HepG2 (cell line): ENCODE data around the gene IL1RL2. TPM values are rescaled to one million over a fixed set of nuclear protein-coding genes. Genes with fewer than 3 reads are reported as not detected.

Experiments used
- HMGXB3 ChIP-seq: sonication (generic); formaldehyde crosslinking; IDR thresholded peaks from 2 replicates; pipeline ENCODE4 v1.4.0; 2020; ENCODE audit warnings: missing genetic modification reagents, borderline replicate concordance
- HNF1B ChIP-seq: sonication (generic); formaldehyde crosslinking; IDR thresholded peaks from 2 replicates; pipeline ENCODE4 v1.5.1; 2020; ENCODE audit warnings: mild to moderate bottlenecking, moderate library complexity, missing genetic modification reagents
- HNRNPLL ChIP-seq: fragments of 200-400 bp; formaldehyde crosslinking; IDR thresholded peaks from 2 replicates; pipeline ENCODE4 v1.6.1; 2017; ENCODE audit warnings: mild to moderate bottlenecking, low read depth, low read length; ENCODE audit not compliant: poor library complexity, severe bottlenecking
- KMT2A ChIP-seq: sonication (generic); formaldehyde crosslinking; IDR thresholded peaks from 2 replicates; pipeline ENCODE4 v1.4.0; 2020; ENCODE audit warnings: missing genetic modification reagents
- MEIS2 ChIP-seq: sonication (generic); formaldehyde crosslinking; IDR thresholded peaks from 2 replicates; pipeline ENCODE4 v1.9.0; 2021; ENCODE audit warnings: mild to moderate bottlenecking, missing genetic modification reagents
- MYC ChIP-seq: sonication (generic); formaldehyde crosslinking; IDR thresholded peaks from 2 replicates; pipeline ENCODE4 v1.9.0; 2021; ENCODE audit warnings: missing genetic modification reagents, borderline replicate concordance
- PHF5A ChIP-seq: IDR thresholded peaks from one replicate; pipeline ENCODE4 v1.6.1; 2018; ENCODE audit warnings: low read depth, missing genetic modification reagents; ENCODE audit not compliant: unreplicated experiment
- PHF8 ChIP-seq: sonication (generic); formaldehyde crosslinking; IDR thresholded peaks from 2 replicates; pipeline ENCODE4 v1.5.0; 2020; ENCODE audit warnings: missing genetic modification reagents
- SNAPC4 ChIP-seq: sonication (generic); formaldehyde crosslinking; IDR thresholded peaks from 2 replicates; pipeline ENCODE4 v1.4.0; 2020; ENCODE audit warnings: mild to moderate bottlenecking, missing genetic modification reagents
- THAP11 ChIP-seq: IDR thresholded peaks from 2 replicates; pipeline ENCODE4 v1.6.1; 2016; ENCODE audit warnings: missing biosample characterization, missing genetic modification reagents
- ZBTB7A ChIP-seq: sonication (generic); formaldehyde crosslinking; IDR thresholded peaks from 2 replicates; pipeline ENCODE4 v1.8.0; 2022; ENCODE audit warnings: mild to moderate bottlenecking, missing genetic modification reagents
- ZFP82 ChIP-seq: sonication (generic); formaldehyde crosslinking; IDR thresholded peaks from 2 replicates; pipeline ENCODE4 v1.5.1; 2020; ENCODE audit warnings: mild to moderate bottlenecking, missing genetic modification reagents, borderline replicate concordance
- ZNF12 ChIP-seq: sonication (generic); formaldehyde crosslinking; IDR thresholded peaks from 2 replicates; pipeline ENCODE4 v1.5.0; 2020; ENCODE audit warnings: missing genetic modification reagents
- ZNF557 ChIP-seq: sonication (generic); formaldehyde crosslinking; IDR thresholded peaks from 2 replicates; pipeline ENCODE4 v1.4.0; 2020; ENCODE audit warnings: missing genetic modification reagents
- ZNF639 ChIP-seq: conservative IDR thresholded peaks from 2 replicates; pipeline ENCODE4 v1.6.1; 2018; ENCODE audit warnings: missing genetic modification reagents
- polyA plus RNA-seq, 8 experiments: library from polyadenylated mRNA; depleted of rRNA in 3 of 8; stranded (reverse) in 7 of 8; unstranded in 1 of 8; fragments of >200 nt; fragmentation: Illumina TruSeq in 4 of 8; extraction: Trizol in 4 of 8; gene quantifications; 2 replicates each; pipeline versions ENCODE4 v1.2.1 to v1.2.3, GENCODE V29; 2011 to 2016; ENCODE audit warnings: low read depth in 4 of 8, missing spikeins in 1 of 8, mixed read lengths in 1 of 8; ENCODE audit not compliant: insufficient read depth in 1 of 8
- total RNA-seq, 5 experiments: library from RNA; depleted of rRNA; stranded (reverse); fragments of >200 nt; fragmentation: Illumina TruSeq; extraction: Trizol; gene quantifications; 2 replicates each; pipeline ENCODE4 v1.2.3, GENCODE V29; 2016; ENCODE audit warnings: low read depth in 1 of 5

IL1RL2 gene
- total and polyA plus RNA-seq, 2 of the 13 experiments (the other 11 are each of a cell fraction or from before 2014, with no cell fraction given) = 0.03 TPM; not detected in 1

- no peak; the same call in 1 of the 2 replicates for TF ChIP-seq HMGXB3 (CRISPR knock-in tag)
- TF ChIP-seq ZNF557 (CRISPR knock-in tag) = peak; percentile 71; the same call in 1 of the 2 replicates
- TF ChIP-seq ZBTB7A = no peak
- peak; percentile 64; the same call in 1 of the 2 replicates for TF ChIP-seq MEIS2
- peak; percentile 31 for TF ChIP-seq HNRNPLL
- TF ChIP-seq MYC (CRISPR knock-in tag) = peak; percentile 60; the same call in 1 of the 2 replicates
- 0 out of 2 replicates have a peak, but pooled peaks have one; percentile 35 for TF ChIP-seq ZNF639 (CRISPR knock-in tag)
- TF ChIP-seq KMT2A (CRISPR knock-in tag) = peak; percentile 71
- TF ChIP-seq SNAPC4 (CRISPR knock-in tag) = no peak
- no peak for TF ChIP-seq ZFP82
- TF ChIP-seq PHF5A (CRISPR knock-in tag) = peak; percentile 35
- TF ChIP-seq PHF8 = no peak
- TF ChIP-seq ZNF12 (CRISPR knock-in tag) = peak; percentile 79
- peak; percentile 96 for TF ChIP-seq HNF1B (CRISPR knock-in tag)
- peak; percentile 71 for TF ChIP-seq THAP11 (CRISPR knock-in tag)
Observed at GRCh38 chr2:102240640-102241370, 54.0 kb downstream of the IL1RL2 start (continued).
